Measurements from ENCODE around the gene PIP4P1.

The PIP4P1 gene

DNA sequence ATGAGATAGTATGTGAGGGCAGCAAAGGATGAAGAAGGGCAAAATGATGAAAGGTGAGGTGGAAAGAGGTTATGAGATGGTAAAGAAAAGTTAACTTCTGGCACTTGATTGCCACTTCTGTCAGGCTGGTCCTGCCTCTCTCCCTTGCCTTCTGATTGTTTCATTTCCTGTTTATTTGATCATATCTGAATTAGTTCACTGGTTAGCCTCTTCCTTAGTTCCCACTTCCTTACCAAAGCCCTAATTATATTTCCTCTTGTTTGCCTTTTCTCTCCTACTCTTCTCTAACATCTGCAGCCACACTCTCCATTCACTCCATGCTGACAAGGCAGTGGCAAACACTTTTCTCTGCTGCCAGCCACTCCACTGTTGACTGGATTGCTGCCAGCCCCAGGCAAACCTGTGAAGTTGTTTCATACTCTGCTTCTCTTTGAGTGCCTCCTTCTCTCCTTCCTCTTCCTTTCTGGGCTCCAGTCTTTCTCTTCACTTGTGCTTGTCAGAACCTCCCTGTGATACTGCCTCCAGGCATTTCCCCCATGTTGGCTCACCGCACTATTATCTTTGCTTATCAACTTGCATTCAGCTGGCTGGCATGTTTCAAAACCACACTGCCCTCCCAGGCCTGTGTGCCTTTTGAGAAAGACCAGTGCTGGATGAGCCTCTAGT lies 16.1 kb upstream of the PIP4P1 start:
- no peak for DNase-seq (ENCODE audit: extremely low spot score)
- TF ChIP-seq, protein P1, sequence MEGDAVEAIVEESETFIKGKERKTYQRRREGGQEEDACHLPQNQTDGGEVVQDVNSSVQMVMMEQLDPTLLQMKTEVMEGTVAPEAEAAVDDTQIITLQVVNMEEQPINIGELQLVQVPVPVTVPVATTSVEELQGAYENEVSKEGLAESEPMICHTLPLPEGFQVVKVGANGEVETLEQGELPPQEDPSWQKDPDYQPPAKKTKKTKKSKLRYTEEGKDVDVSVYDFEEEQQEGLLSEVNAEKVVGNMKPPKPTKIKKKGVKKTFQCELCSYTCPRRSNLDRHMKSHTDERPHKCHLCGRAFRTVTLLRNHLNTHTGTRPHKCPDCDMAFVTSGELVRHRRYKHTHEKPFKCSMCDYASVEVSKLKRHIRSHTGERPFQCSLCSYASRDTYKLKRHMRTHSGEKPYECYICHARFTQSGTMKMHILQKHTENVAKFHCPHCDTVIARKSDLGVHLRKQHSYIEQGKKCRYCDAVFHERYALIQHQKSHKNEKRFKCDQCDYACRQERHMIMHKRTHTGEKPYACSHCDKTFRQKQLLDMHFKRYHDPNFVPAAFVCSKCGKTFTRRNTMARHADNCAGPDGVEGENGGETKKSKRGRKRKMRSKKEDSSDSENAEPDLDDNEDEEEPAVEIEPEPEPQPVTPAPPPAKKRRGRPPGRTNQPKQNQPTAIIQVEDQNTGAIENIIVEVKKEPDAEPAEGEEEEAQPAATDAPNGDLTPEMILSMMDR (IDR thresholded peaks at IDR 0.05; ENCODE audit: control extremely low read depth, extremely low read depth, low read depth, missing control alignments), result no peak
- POLR2A ChIA-PET, result interaction anchor here (0.9 kb wide), 1 partner anchor 16 kb away, joined by 5 read pairs; the partner anchor contains the start of gene PIP4P1
- CTCF ChIA-PET, result interaction anchor here (0.6 to 1.6 kb wide), 3 partner anchors 9 to 60 kb away, joined by 3 to 4 read pairs (median 3); no protein-coding TSS in a partner anchor

DNA sequence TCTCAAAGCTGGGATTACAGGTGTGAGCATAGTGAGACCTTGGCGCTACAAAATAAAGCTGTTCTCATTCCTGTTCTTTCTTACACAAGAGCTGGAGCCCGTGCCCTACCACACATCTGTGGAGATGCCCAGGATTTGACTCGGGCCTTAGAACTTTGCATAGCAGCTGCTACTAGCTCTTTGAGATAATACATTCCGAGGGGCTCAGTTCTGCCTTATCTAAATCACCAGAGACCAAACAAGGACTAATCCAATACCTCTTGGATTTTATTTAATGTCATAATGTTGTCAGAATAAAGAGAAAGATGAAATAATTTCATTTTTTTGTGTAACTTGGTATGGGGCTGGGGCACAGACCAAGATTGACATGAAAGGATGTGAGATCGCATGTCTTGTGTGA lies 15.5 kb upstream of the PIP4P1 start:
- POLR2A ChIA-PET, result interaction anchor here (0.9 kb wide), 1 partner anchor 15 kb away, joined by 5 read pairs; the partner anchor contains the start of gene PIP4P1
- no peak for DNase-seq (ENCODE audit: extremely low spot score)
- CTCF ChIA-PET, result interaction anchor here (0.6 to 1.6 kb wide), 3 partner anchors 9 to 59 kb away, joined by 3 to 4 read pairs (median 3); no protein-coding TSS in a partner anchor
- TF ChIP-seq, protein P1 (IDR thresholded peaks at IDR 0.05; ENCODE audit: control extremely low read depth, extremely low read depth, low read depth, missing control alignments), result no peak

DNA sequence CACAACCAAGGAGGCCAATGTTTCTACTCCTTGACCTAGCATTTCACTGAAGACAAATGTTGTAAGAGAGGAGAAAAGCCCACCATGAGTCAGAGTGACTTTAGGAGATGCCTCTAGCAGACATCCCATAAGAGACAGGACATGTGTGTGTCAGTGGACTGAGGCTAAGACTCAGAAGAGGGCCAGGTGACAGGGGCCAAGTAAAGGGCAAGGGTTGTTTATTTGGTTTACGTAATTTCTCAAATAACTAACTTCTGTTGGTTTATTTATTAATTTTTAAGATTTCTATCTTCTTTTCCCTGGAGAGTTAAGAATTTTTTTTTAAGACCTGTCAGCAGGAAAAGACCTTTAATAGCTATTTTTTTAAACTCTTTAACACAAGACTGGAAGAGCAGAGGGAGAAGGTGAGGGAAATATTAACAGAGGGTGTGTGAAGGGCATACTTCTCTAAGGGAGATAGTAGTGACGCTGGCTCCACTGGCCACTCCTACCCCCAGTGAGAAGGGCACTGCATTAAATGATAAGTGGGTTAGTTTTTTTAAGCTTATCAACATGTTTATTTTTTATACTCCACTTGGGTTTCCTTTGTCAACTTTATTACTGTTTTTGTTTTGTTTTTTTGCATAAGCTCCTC lies 11.4 kb upstream of the PIP4P1 start:
- no peak for DNase-seq (ENCODE audit: extremely low spot score)
- ChIA-PET POLR2A (interaction anchor here (0.6 to 3.0 kb wide), 4 partner anchors 9 to 186 kb away, joined by 3 to 17 read pairs (median 6); partner anchors contain the start of gene PIP4P1), CTCF (interaction anchor here (0.7 to 1.8 kb wide), 4 partner anchors 15 to 76 kb away, joined by 3 to 5 read pairs (median 4); no protein-coding TSS in a partner anchor)
- TF ChIP-seq, protein P1 (IDR thresholded peaks at IDR 0.05; ENCODE audit: control extremely low read depth, extremely low read depth, low read depth, missing control alignments), result no peak

DNA sequence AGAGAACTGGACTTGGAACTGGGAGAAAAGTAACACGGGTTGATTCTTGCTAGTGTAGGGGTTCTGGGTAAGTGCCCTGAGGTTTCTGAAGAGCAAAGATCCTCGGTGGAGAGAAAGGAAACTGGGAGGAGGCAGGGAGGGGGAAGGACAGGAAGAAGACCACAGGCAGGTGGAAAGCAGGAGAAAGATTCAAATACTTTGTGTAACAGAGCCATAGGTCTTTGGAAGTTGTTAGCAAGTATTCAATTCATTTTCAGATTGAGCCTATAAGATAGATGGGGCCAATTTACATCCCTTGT lies 9.3 kb upstream of the PIP4P1 start:
- no peak for DNase-seq (ENCODE audit: extremely low spot score)
- TF ChIP-seq, protein P1 (IDR thresholded peaks at IDR 0.05; ENCODE audit: control extremely low read depth, extremely low read depth, low read depth, missing control alignments), result no peak
- ChIA-PET CTCF (interaction anchor here (1.0 to 1.6 kb wide), 3 partner anchors 9 to 143 kb away, joined by 3 to 8 read pairs (median 5); partner anchors contain the start of gene PIP4P1), POLR2A (interaction anchor here (1.4 to 1.7 kb wide), 2 partner anchors 10 to 18 kb away, joined by 8 to 27 read pairs; partner anchors contain the start of gene PIP4P1)

DNA sequence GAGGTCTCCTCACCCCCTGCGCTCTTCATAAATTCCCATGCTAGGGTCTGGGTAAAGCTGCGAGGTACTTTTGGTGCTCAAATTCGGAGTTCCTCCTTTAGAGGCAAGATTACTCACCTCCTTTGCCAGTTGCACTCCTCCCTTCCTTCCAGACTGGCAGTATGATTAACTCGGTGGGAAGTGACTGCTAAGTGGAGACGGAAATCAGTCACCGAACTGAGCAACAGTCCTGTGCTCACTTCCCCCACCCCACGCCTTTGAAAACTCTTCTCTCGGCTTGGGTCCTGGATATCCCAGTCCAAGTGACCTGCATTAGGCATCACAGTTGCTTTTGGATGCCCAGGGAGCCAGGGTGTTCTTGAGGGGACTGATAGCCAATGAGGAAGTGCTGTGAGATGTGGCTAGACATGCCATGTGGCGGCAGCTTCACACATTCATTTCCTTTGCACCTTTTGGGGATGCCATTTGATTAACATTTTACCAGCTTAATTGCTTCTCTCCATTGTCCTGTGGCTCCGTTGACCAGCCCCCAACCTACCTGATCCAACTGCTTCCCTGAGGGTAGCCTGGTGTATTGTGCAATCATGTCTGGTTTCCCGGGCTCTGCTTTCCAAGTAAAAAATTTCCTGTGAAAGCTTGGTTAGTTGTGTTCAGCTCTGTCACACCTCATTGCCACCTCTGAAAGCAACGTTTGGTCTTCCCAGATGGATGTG lies 8.8 kb upstream of the PIP4P1 start:
- peak; percentile 45 for DNase-seq (ENCODE audit: extremely low spot score)
- POLR2A ChIA-PET, result interaction anchor here (0.6 to 1.7 kb wide), 13 partner anchors 9 to 213 kb away, joined by 3 to 27 read pairs (median 5); partner anchors contain the start of genes APEX1, OSGEP, PARP2 and PIP4P1
- CTCF ChIA-PET, result interaction anchor here (1.0 to 1.6 kb wide), 6 partner anchors 8 to 143 kb away, joined by 3 to 8 read pairs (median 5); partner anchors contain the start of gene PIP4P1
- TF ChIP-seq, protein P1 (IDR thresholded peaks at IDR 0.05; ENCODE audit: control extremely low read depth, extremely low read depth, low read depth, missing control alignments), result no peak
